Measurements from ENCODE around the gene ZC3H4.

GRCh38 chr19:47035127-47036096, 78.2 kb downstream of the ZC3H4 start:
- TF ChIP-seq EZH2 (IDR thresholded peaks at IDR 0.05; ENCODE audit: low read depth) (no peak), CTCF (conservative IDR thresholded peaks at IDR 0.05) (peak; percentile 98)

All from PC-9 (cell line).